HG02759 (cell line): ENCODE results near the gene HOXA6.

Experiments
- ATAC-seq: cut with Tn5 transposase; IDR thresholded peaks from one replicate; pipeline ENCODE4 v1.9.1; 2021; ENCODE audit warnings: mild to moderate bottlenecking, moderate library complexity; ENCODE audit not compliant: unreplicated experiment

Gene HOXA6

DNA sequence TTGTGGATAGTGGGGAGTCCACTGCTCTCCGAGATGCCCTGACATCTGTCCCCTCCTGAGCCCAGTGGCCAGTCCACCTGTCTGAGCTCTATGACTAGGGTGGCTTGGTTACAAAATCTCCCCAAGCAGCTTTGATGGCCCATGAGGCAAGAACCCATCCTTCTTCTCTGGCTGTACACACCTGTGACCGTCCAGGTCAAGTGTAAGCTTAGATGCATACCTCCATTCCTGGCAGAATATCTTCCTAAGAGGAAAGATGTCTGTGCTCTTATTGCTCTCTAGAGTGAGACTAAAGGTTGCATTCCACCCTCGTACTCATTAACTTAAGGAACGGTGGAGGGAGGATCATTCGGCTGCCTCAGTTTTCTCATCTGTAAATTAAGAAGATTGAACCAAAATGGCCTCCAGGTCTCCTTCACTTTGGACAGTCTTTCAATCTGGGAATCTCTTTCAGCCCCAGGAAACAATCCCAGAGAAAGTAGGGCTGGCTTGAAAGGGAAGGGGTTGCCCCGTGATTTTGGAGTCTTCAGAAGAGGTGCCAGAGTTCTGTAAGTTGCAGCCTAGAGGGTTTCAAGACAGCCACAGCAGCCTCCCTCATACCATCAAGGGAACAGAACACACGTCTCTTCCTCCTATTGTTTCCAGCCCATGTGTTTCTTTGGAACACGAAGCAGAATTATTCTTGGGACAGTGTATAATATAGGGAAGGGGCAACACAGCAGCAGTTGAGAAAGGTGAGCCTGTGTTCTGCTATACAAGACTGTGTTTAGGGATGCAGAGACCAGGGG is 22.5 kb downstream of the HOXA6 start:
- ATAC-seq, result no peak

GRCh38 chr7:27124096-27124901 is 23.3 kb downstream of the HOXA6 start:
- no peak for ATAC-seq

DNA sequence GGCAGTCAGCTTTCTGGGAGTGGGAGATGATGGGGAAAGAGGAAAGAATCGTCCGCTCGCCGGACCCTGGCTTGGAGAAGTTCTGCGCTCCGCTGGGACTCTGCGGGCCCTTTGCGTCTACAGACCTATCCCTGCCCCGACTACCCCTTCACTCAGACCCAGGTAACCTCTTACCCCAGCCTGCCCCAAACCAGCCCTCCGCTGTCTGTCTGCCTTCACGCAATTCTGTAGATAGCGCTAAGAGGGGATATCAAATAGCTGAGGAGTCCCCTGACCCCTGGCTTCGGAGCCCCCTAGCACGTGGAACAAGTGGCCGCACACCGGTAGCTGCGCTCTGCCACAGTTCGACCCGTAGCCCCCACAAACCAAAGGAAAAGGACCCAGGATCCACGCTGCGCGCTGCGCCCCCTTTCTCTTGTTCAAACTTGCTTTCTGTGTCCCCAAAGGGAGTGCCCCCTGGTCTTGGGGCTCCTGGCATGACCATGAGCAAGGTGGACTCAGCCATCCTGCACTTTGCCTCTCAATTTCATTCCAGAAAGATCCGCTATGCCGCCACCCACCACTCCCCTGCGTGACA is 24.0 kb downstream of the HOXA6 start:
- no peak for ATAC-seq

DNA sequence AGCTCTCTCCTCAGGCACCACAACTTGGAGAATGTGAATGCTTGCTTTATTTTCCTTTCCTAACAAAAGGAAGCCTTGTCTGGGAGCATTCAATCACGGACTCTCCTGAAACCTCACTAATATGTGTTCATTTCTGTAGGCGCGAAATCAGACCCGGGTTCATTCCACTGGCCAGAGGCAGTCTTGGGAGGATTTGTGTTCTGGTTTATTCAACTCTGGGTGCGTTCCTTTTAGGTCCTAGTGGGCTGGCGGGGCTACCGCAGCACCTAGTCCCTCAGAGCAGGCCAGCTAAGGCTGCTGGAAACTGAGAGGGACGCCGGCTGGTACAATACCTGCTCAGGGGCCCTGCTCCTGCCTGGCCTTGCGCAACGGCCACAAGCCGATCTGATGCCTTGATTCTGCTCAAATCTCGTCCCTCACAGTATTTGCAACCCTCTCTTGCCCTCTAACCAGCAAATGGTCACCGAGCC is 24.5 kb downstream of the HOXA6 start:
- no peak for ATAC-seq

GRCh38 chr7:27122077-27122910 is 25.3 kb downstream of the HOXA6 start:
- ATAC-seq, result no peak

DNA sequence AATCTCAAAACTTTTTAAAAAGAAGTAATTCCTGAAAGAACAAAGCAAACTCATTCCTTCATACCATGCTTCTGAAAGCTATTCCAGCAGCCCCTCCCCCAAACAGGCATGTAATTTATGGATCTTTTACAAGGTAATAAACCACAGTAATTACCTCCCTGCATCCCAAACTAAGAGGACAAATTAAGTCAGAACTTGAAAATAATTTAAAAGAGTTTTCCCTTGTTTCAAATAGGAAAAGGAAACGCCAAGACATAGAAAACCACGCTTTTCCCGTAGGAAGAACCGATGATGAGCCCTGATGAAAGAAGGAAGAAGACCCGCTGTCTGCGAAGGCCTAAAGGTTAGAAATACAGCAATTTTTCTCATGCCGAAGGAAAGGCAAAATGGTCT is 25.9 kb downstream of the HOXA6 start:
- no peak for ATAC-seq

DNA sequence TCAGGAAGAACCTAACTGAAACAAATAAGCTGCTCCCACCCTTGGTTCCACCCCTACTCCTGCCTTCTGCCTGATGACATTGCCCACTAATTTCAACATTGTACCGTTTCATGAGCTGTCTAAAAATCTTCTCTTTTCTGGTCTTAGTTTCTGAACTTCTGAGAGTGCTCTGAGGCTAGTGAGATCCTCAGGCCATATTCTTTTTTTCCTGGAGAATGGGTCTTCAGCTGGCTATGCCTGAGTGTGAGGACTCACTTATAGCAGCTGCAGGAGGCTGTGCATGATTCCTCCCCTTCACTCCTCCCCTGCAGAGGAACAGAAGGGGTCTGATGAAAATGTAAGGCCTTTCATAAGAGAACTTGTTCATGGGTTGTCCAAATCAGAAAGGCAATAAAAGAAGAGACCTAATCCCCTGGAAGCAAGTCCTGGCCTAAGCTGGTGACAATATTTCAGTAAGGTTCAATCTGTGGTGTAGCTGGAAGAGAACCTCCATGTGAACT is 28.1 kb downstream of the HOXA6 start:
- ATAC-seq, result no peak

DNA sequence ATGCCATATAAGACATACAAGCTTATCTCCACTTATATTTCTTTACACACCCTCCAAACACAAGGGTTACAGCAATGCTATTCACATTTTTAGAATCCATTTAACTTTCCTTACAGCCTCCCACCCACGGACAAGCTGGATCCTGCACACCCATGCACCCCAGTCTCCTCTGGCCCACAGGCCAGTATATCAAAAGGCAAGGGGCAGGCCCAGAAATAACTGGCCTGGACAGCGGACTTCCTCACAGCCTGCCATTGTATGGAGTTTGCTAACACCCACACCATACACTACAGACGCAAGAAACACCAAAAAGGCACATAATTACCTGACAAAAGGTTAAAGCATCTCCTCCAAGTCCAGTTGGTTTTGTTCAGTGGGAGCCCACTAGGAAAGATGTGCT is 29.0 kb downstream of the HOXA6 start:
- ATAC-seq, result no peak

- ATAC-seq, result no peak
Measured at GRCh38 chr7:27117887-27118491, 29.6 kb downstream of the HOXA6 start.

GRCh38 chr7:27116962-27117886 is 30.4 kb downstream of the HOXA6 start:
- ATAC-seq, result no peak

GRCh38 chr7:27116031-27116961 is 31.3 kb downstream of the HOXA6 start:
- ATAC-seq, result no peak

DNA sequence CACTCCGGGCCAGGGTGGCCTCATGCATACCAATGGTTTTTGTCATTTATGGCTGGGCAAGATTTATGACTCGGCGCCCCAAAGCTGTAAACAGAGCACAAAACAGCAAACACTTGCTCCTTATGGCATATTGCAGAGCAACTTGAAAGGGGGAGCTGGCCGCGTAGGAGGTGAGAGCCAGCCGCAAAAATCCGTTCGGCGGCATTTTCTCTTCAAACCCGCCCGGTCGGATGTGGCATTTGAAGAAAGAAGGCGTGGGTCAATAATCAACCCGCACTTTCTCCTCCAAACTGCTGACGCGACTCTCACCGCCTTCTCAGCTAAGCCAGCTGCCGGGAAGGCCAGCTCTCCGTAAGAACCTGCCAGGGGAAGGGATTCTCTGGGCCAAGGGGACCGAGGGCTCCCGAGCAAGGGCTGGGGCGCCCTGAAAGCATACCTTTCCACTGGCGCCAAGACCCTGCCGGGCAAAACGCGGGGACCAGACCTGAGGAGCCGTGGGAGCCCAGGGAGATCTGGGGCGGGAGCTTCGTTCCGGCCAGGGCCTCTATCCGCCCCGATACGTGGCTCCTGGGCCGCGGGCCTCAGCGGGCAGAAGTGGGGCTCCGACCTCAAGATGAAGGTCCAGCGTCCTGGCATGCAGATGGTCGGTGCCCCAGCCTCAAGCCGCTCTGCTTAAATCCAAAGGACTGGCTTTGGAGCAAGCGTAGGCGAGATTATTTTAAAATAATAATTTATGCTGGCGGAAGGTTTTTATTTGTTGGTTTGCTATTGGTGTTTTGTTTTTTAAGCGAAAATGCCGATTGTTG is 32.1 kb downstream of the HOXA6 start:
- no peak for ATAC-seq

DNA sequence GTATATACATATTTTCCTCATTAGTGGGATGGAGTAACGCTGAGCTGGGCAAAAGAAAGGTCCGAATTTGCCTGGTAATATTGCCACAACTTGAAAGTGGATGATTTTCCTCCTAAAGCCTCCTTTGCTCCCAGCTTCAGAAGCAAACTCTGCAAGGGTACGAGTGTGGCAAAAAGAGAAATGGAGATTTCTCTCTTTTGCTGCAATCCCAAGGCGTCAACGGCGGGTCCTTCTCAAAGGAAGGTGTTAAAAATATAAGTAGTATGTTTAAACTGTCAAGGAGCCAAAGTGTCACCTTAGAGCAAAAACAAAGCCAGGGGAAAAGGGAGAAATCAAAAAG is 32.7 kb downstream of the HOXA6 start:
- ATAC-seq, result no peak

DNA sequence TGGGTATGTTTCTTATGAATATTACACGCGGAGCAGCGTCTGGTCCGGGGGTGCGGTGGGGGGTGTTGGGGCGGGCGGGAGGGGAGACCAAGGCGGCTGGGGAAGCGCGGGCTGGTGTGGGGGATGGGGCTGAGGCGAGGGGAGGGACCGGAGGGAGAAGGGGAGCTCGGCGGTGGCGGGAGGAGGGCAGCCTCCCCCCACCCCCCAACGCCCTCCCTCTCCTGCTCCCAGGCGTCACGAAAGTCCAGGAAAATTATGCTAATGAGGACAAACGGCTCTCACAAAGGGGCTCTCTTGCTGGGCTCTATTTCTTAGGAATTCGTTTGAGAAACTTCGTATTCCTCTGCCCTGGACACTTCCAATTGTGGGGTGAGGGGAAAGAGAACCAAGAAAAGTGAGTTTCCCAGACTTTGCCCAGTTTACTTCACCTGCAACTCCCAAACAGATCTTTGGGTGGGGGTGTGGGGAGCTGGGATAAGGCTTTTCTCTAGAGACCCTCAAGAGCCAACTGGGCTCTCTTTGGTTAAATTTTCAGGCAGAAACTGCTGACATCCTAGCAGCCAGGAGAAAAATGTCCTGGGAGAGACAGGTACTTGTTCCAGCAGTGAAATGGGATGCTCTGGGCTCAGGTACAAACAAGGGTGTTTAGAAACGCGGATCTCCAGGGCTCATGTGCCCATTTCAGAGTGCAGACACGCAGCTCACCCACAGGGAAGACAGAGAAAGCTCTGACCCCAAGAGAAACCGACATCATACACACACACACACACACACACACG is 33.4 kb downstream of the HOXA6 start:
- no peak for ATAC-seq

- no peak for ATAC-seq
Measured at GRCh38 chr7:27112955-27113949, 34.3 kb downstream of the HOXA6 start.
